OCI-LY7 (cell line): ENCODE measurements around the gene LGALS3. TPM values are rescaled to one million over a fixed set of nuclear protein-coding genes. Genes with fewer than 3 reads are reported as not detected.

Experiments
- BruUV-seq: library from RNA; stranded (reverse); fragments of 400-500 nt; replicated peaks from 2 replicates; lab custom pipeline; 2021; lab: Mats Ljungman, UMichigan
- CTCF ChIA-PET: fragments of 300-600 bp; sonication (Branson Sonifier 250); formaldehyde crosslinking; loops from one replicate; lab custom pipeline; 2022; ENCODE audit warnings: antibody characterized with exemption; ENCODE audit not compliant: unreplicated experiment; lab: Charles Lee
- POLR2A ChIA-PET: fragments of 300-600 bp; sonication (Branson Sonifier 250); formaldehyde crosslinking; loops from one replicate; lab custom pipeline; 2022; ENCODE audit warnings: antibody characterized with exemption; lab: Charles Lee
- DNase-seq: peaks from one replicate; pipeline ENCODE4 v3.0.0-alpha.2; 2015; ENCODE audit warnings: low spot score
- H2AFZ ChIP-seq: fragments of 200-600 bp; sonication (generic), shearing (Covaris generic); 2 replicates; pipeline ENCODE4 v1.6.1; 2014; ENCODE audit warnings: mild to moderate bottlenecking, antibody characterized with exemption, low read length, moderate library complexity
- H3K27ac ChIP-seq: fragments of 200-600 bp; sonication (generic); 2 replicates; pipeline ENCODE4 v1.5.1; 2014; ENCODE audit warnings: mixed run types, low read depth, mild to moderate bottlenecking, moderate library complexity, low read length, inconsistent platforms; ENCODE audit not compliant: poor library complexity, severe bottlenecking
- H3K36me3 ChIP-seq: fragments of 200-600 bp; sonication (generic); 2 replicates; pipeline ENCODE4 v1.6.1; 2014; ENCODE audit warnings: mild to moderate bottlenecking, antibody characterized with exemption, low read length, moderate library complexity, mixed read lengths; ENCODE audit not compliant: insufficient read depth
- H3K4me1 ChIP-seq: fragments of 200-600 bp; sonication (generic); 2 replicates; pipeline ENCODE4 v1.5.1; 2014; ENCODE audit warnings: mild to moderate bottlenecking, low read length; ENCODE audit not compliant: insufficient read depth, poor library complexity, severe bottlenecking
- H3K4me2 ChIP-seq: fragments of 200-600 bp; sonication (generic); 2 replicates; pipeline ENCODE4 v1.6.1; 2014; ENCODE audit warnings: mild to moderate bottlenecking, low read length
- H3K4me3 ChIP-seq: fragments of 200-600 bp; sonication (generic); 2 replicates; pipeline ENCODE4 v1.5.1; 2014; ENCODE audit warnings: mild to moderate bottlenecking, low read depth, low read length; ENCODE audit not compliant: poor library complexity, severe bottlenecking
- H3K79me2 ChIP-seq: fragments of 200-600 bp; sonication (generic); 2 replicates; pipeline ENCODE4 v1.6.1; 2016; ENCODE audit warnings: low read depth, mild to moderate bottlenecking, low read length, moderate library complexity, mixed read lengths; ENCODE audit not compliant: insufficient read depth
- H3K9me2 ChIP-seq: fragments of 200-600 bp; sonication (generic); 2 replicates; pipeline ENCODE4 v1.6.1; 2016; ENCODE audit warnings: mild to moderate bottlenecking, low read length, mixed read lengths; ENCODE audit not compliant: insufficient read depth
- H3K9me3 ChIP-seq: fragments of 200-600 bp; sonication (generic); 2 replicates; pipeline ENCODE4 v1.6.1; 2014; ENCODE audit warnings: mild to moderate bottlenecking, mixed run types, low read length, mixed read lengths
- H4K20me1 ChIP-seq: fragments of 200-600 bp; sonication (generic); 2 replicates; pipeline ENCODE4 v1.6.1; 2014; ENCODE audit warnings: mild to moderate bottlenecking, antibody characterized with exemption, low read length, moderate library complexity, mixed read lengths; ENCODE audit not compliant: insufficient read depth
- CTCF ChIP-seq: fragments of 200-600 bp; sonication (generic); conservative IDR thresholded peaks from 2 replicates; pipeline ENCODE4 v1.5.1; 2014; ENCODE audit warnings: mild to moderate bottlenecking, antibody characterized with exemption, low read length, moderate library complexity, mixed read lengths
- EZH2phosphoT487 ChIP-seq: fragments of 200-600 bp; sonication (generic); IDR thresholded peaks from 2 replicates; pipeline ENCODE4 v1.6.1; 2018; ENCODE audit warnings: low read depth, borderline replicate concordance, mild to moderate bottlenecking, mixed run types, antibody characterized with exemption, low read length, moderate library complexity, mixed read lengths
- intact Hi-C: fragments of 100-400 bp; cut with micrococcal nuclease; formaldehyde crosslinking; loops from one replicate; pipeline ENCODE4 v1.10.0; 2022; ENCODE audit not compliant: unreplicated experiment
- total RNA-seq, 2 experiments: library from RNA; depleted of rRNA in 1 of 2; stranded (reverse); fragments of >200 nt in 1 of 2; shearing (Covaris generic) in 1 of 2; gene quantifications; 2 replicates each; pipeline ENCODE4 v1.2.3, GENCODE V29; 2014 to 2022

Gene LGALS3
- total RNA-seq, 2 experiments from 2014 or later, result not detected

- Histone ChIP-seq H3K79me2 (no peaks in the 10 kb centered on the region), H3K9me2 (no peaks in the 10 kb centered on the region), H3K9me3 (no peaks in the 10 kb centered on the region), H2AFZ (no peak overlapping the region), H3K4me2 (no peak overlapping the region), H4K20me1 (no peaks in the 10 kb centered on the region), H3K4me1 (no peaks in the 10 kb centered on the region), H3K36me3 (peaks cover 87% of the 10 kb centered on the region), H3K27ac (no peak overlapping the region), H3K4me3 (no peak overlapping the region)
- ChIA-PET CTCF (no interaction called here), POLR2A (interaction anchor here (1.0 to 2.1 kb wide), 2 partner anchors 12 to 21 kb away, joined by 3 to 5 read pairs; partner anchors contain the start of gene DLGAP5)
- intact Hi-C loops, result no loop called here
- DNase-seq, result no peak
- TF ChIP-seq EZH2phosphoT487 (no peak), CTCF (no peak)
- no TSS peak for BruUV-seq
Observed at GRCh38 chr14:55170526-55170925, 41.5 kb downstream of the LGALS3 start.

DNA sequence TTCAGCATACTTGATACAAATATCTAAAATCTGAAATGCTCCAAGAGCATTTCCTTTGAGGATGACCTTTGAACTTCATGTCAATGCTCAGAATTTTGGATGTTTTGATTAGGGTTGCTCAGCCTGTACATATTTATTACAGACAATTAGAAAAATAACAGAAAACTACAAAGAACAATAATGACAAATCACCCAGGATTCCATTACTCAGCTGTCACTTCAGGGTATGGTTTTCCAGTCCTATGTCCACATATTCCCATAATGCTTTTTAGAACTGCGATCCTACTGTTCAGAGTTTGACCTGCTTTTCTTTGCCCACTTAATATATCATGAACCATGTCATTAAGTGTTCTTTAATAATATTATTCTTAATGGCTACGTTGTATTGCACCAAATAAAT is 51.0 kb downstream of the LGALS3 start:
- DNase-seq, result no peak
- Histone ChIP-seq H3K4me3 (no peak overlapping the region), H3K27ac (no peak overlapping the region), H3K9me2 (no peaks in the 10 kb centered on the region), H3K79me2 (peaks cover 8% of the 10 kb centered on the region; the same call in 1 of the 2 replicates), H3K36me3 (peaks cover 98% of the 10 kb centered on the region), H3K9me3 (no peaks in the 10 kb centered on the region), H3K4me1 (peaks cover 5% of the 10 kb centered on the region), H3K4me2 (no peak overlapping the region), H2AFZ (no peak overlapping the region), H4K20me1 (no peaks in the 10 kb centered on the region)
- intact Hi-C loops, result no loop called here
- TF ChIP-seq EZH2phosphoT487, result no peak
- no peak for TF ChIP-seq CTCF
- no TSS peak for BruUV-seq
- ChIA-PET POLR2A (interaction anchor here (2.1 kb wide), 1 partner anchor 11 kb away, joined by 6 read pairs; the partner anchor contains the start of gene DLGAP5), CTCF (no interaction called here)

- ChIA-PET POLR2A (interaction anchor here (2.1 kb wide), 1 partner anchor 11 kb away, joined by 6 read pairs; the partner anchor contains the start of gene DLGAP5), CTCF (no interaction called here)
- no peaks in the 10 kb centered on the region for H3K9me3 ChIP-seq
- H3K36me3 ChIP-seq, result peaks cover 95% of the 10 kb centered on the region
- no peak overlapping the region for H2AFZ ChIP-seq
- H3K4me2 ChIP-seq, result no peak overlapping the region
- H3K4me1 ChIP-seq, result peaks cover 5% of the 10 kb centered on the region
- no peaks in the 10 kb centered on the region for H4K20me1 ChIP-seq
- intact Hi-C loops, result no loop called here
- no peaks in the 10 kb centered on the region for H3K9me2 ChIP-seq
- no peak for DNase-seq
- no peak overlapping the region for H3K27ac ChIP-seq
- peaks cover 9% of the 10 kb centered on the region; the same call in 1 of the 2 replicates for H3K79me2 ChIP-seq
- no TSS peak for BruUV-seq
- no peak for TF ChIP-seq EZH2phosphoT487
- TF ChIP-seq CTCF, result no peak
- no peak overlapping the region for H3K4me3 ChIP-seq
Observed at GRCh38 chr14:55180434-55180833, 51.4 kb downstream of the LGALS3 start.
